BE2C (cell line): ENCODE data around the gene EFNA5.

Experiments
- DNase-seq: peaks from one replicate; pipeline ENCODE4 v3.0.0-alpha.2; 2020
- H3K27me3 ChIP-seq: fragments of 250-450 bp; sonication (Bioruptor Pico); 2 replicates; pipeline ENCODE4 v1.5.1; 2020; ENCODE audit warnings: mild to moderate bottlenecking
- H3K36me3 ChIP-seq: fragments of 250-450 bp; sonication (Bioruptor Pico); 2 replicates; pipeline ENCODE4 v1.5.1; 2020; ENCODE audit warnings: mild to moderate bottlenecking
- H3K4me1 ChIP-seq: fragments of 250-450 bp; sonication (Bioruptor Pico); 2 replicates; pipeline ENCODE4 v1.5.1; 2020
- H3K4me3 ChIP-seq: 2 replicates; pipeline ENCODE4 v1.5.1; 2011; ENCODE audit warnings: low read depth, low read length
- H3K9me3 ChIP-seq: fragments of 250-450 bp; sonication (Bioruptor Pico); 2 replicates; pipeline ENCODE4 v1.5.1; 2020
- TF ChIP-seq, protein P1 (sequence below): IDR thresholded peaks from 2 replicates; pipeline ENCODE4 v1.5.1; 2012; ENCODE audit warnings: mild to moderate bottlenecking, low read depth, low read length

EFNA5 gene

DNA sequence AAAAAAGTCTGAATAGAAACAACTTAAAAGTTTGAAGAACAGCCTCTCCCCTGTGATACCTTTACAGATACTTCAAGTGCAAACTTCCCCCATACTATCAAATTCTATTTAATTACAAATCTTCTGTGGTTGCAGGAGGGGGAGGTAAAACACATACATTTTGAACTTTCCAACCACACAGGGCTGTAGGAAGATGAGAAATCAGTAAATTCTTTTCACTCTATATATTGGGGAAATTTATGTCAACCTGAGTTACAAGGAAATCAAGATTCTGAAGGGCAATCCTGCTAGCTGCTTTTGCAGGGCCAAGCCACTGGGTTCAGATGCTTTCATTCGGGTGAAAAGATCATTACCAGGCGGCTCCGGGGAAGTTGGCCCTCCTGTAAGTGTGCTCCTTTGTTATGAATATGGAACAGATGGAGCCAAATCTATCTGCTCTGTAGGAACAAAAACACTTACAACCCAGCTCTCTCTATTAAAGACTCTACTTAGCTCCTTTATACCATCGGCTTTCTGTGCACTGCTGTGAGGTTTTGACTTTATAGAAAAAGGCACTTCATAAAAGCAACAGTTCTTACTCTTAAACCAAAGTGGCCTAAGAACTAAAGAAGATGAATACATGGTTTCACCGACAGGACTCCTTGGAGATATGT is 269.1 kb downstream of the EFNA5 start:
- Histone ChIP-seq H3K9me3 (no peaks in the 10 kb centered on the region), H3K36me3 (no peaks in the 10 kb centered on the region), H3K4me1 (peaks cover 17% of the 10 kb centered on the region), H3K27me3 (no peaks in the 10 kb centered on the region), H3K4me3 (no peak overlapping the region)
- no peak for DNase-seq
- TF ChIP-seq, protein P1, sequence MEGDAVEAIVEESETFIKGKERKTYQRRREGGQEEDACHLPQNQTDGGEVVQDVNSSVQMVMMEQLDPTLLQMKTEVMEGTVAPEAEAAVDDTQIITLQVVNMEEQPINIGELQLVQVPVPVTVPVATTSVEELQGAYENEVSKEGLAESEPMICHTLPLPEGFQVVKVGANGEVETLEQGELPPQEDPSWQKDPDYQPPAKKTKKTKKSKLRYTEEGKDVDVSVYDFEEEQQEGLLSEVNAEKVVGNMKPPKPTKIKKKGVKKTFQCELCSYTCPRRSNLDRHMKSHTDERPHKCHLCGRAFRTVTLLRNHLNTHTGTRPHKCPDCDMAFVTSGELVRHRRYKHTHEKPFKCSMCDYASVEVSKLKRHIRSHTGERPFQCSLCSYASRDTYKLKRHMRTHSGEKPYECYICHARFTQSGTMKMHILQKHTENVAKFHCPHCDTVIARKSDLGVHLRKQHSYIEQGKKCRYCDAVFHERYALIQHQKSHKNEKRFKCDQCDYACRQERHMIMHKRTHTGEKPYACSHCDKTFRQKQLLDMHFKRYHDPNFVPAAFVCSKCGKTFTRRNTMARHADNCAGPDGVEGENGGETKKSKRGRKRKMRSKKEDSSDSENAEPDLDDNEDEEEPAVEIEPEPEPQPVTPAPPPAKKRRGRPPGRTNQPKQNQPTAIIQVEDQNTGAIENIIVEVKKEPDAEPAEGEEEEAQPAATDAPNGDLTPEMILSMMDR, result no peak

DNA sequence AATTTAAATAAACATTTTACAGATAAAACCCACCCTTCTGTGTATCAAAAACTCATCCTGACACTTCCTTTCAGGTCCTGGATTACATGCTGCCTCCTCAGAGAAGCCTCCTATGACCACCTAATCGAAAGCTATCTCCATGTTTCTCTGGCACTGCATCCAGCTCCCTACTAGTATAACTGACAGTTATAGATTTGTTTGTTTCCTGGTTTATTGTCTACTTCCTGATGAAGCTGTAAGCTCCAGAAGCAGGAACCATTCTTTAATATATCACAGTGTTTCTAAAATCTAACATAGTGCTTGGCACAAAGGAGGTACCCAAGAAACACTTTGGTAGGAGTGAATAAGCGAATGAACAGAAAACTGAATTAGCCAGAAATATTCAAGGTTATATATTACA is 270.4 kb downstream of the EFNA5 start:
- DNase-seq, result no peak
- Histone ChIP-seq H3K27me3 (no peaks in the 10 kb centered on the region), H3K36me3 (no peaks in the 10 kb centered on the region), H3K4me3 (no peak overlapping the region), H3K9me3 (no peaks in the 10 kb centered on the region), H3K4me1 (peaks cover 26% of the 10 kb centered on the region)
- TF ChIP-seq, protein P1, result no peak

DNA sequence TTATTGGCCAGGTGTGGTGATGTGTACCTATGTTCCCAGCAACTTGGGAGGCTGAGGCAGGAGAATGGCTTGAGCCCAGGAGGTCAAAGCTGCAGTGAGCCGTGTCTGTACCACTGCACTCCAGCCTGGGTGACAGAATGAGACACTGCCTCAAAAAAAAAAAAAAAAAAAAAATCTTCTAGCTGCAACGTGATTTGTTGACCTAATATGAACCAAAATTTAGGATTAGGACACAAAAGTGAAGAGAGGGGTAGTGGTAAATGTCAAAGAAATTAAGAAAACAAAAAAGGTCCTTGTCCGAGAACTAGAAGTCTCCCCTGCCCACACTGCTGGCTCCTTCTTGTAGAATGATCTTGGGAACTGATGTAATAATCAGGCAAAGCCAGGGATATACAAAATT is 272.0 kb downstream of the EFNA5 start:
- DNase-seq, result no peak
- H3K4me3 ChIP-seq, result no peak overlapping the region
- H3K9me3 ChIP-seq, result no peaks in the 10 kb centered on the region
- H3K27me3 ChIP-seq, result no peaks in the 10 kb centered on the region
- TF ChIP-seq, protein P1, result no peak
- H3K36me3 ChIP-seq, result no peaks in the 10 kb centered on the region
- H3K4me1 ChIP-seq, result peaks cover 26% of the 10 kb centered on the region

DNA sequence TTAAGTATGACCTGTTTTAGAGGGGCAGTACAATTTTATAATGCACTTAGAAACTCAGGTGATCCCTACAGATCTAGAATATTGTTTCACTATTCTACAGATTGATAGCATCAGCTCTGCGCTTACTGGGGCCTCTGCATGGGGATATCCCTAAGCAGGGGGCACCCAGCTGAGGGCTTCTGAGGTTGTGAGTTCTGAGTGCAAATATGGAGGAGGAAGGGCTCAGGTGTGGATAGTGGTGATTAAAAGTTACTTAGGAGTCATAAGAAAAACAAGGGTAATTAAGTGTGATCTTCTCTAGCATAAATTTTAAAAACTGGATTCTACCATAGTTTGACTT is 274.4 kb downstream of the EFNA5 start:
- Histone ChIP-seq H3K9me3 (no peaks in the 10 kb centered on the region), H3K4me3 (no peak overlapping the region), H3K36me3 (no peaks in the 10 kb centered on the region), H3K27me3 (no peaks in the 10 kb centered on the region), H3K4me1 (peaks cover 11% of the 10 kb centered on the region)
- TF ChIP-seq, protein P1, result no peak
- no peak for DNase-seq

DNA sequence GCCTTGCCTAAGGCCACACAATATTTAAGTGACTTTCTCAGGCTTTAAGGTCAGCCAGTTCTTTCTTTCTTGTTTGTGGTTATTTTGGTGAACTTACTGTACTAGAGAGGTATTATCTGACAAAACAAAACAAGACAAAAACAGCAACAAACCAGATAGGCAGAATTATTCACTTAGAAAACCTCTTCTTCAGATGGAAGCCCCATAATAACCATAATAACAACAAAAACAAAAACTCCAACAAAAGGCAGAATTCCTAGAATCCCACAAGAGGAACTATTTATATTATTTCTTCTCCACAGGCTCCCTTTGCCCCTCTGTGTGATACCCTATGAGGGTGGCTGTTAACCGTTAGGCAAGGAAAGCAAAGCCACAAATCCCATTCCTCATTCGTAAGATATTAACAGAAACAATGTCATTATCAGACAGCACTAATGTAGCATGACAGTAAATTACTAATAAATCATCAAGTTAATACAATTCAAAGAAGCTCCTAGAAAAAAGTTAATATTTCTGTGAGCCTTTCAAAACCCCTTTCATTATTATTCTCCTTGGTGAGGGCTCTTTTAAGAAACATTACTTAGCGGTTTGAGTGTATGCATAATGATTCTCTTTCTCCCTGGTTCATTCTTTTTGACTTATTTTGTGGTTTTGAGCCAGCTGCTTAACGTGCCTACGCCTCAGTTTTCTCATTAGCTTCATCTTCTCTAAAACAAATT is 274.9 kb downstream of the EFNA5 start:
- H3K9me3 ChIP-seq, result no peaks in the 10 kb centered on the region
- no peak for DNase-seq
- TF ChIP-seq, protein P1, result no peak
- H3K36me3 ChIP-seq, result no peaks in the 10 kb centered on the region
- no peaks in the 10 kb centered on the region for H3K27me3 ChIP-seq
- no peak overlapping the region for H3K4me3 ChIP-seq
- H3K4me1 ChIP-seq, result peaks cover 11% of the 10 kb centered on the region

DNA sequence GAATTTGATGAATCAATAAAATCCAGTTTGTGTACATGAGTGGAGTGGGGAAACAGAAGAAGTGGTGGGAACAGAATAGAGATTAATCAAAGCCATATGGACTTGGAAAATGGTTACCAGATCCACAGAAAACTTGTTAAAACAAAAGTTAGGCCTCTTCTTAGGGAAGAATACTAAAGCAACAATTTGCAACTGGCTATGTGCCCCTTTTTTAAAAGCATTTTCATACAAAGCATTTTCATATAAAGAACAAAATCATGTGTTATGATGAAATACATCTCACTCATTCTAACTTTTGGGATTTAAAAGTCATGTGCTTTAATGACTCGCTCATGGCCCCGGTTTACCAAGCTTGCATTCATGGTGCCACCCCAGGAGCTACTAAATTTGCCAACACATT is 276.9 kb downstream of the EFNA5 start:
- no peaks in the 10 kb centered on the region for H3K27me3 ChIP-seq
- H3K9me3 ChIP-seq, result no peaks in the 10 kb centered on the region
- TF ChIP-seq, protein P1, result no peak
- DNase-seq, result no peak
- no peaks in the 10 kb centered on the region for H3K36me3 ChIP-seq
- peaks cover 24% of the 10 kb centered on the region for H3K4me1 ChIP-seq
- no peak overlapping the region for H3K4me3 ChIP-seq
